Measurements from ENCODE around the gene CDH26.
A peak's percentile ranks its signal among the peaks of the same experiment; 100 is the strongest.

Gene CDH26

GRCh38 chr20:59925899-59926298 is 32.3 kb upstream of the CDH26 start:
- no peak for DNase-seq (ENCODE audit: low read depth in 2 of 2)
- no peak overlapping the region for H3K4me3 ChIP-seq (replicated peaks in 1 of 2; ENCODE audit: low read depth in 2 of 2, low read length in 2 of 2)

GRCh38 chr20:59931511-59932312 is 26.5 kb upstream of the CDH26 start:
- DNase-seq (ENCODE audit: low read depth in 2 of 2) = no peak
- no peak for TF ChIP-seq CTCF (IDR thresholded peaks at IDR 0.05; ENCODE audit: low read depth, low read length)
- no peak overlapping the region for H3K4me3 ChIP-seq (replicated peaks in 1 of 2; ENCODE audit: low read depth in 2 of 2, low read length in 2 of 2)

More at GRCh38 chr20:59925899-59926298, 32.3 kb upstream of the CDH26 start:
- TF ChIP-seq CTCF (IDR thresholded peaks at IDR 0.05; ENCODE audit: low read depth, low read length) = no peak

- no peak for TF ChIP-seq CTCF (IDR thresholded peaks at IDR 0.05; ENCODE audit: low read depth, low read length)
- no peak overlapping the region for H3K4me3 ChIP-seq (replicated peaks in 1 of 2; ENCODE audit: low read depth in 2 of 2, low read length in 2 of 2)
- no peak for DNase-seq (ENCODE audit: low read depth in 2 of 2)
Observed at GRCh38 chr20:59932616-59933295, 25.5 kb upstream of the CDH26 start.

GRCh38 chr20:59933296-59933848 is 24.9 kb upstream of the CDH26 start, which contains the start of gene SYCP2:
Gene SYCP2 (minus strand): TSS chr20:59933637. CDS start chr20:59922413, 11,224 bp downstream.
- DNase-seq (ENCODE audit: low read depth in 2 of 2) = peak; percentile 32 to 44
- H3K4me3 ChIP-seq (replicated peaks in 1 of 2; ENCODE audit: low read depth in 2 of 2, low read length in 2 of 2) = peak within 1 kb of the TSS; percentile 69 to 76
- no peak for TF ChIP-seq CTCF (IDR thresholded peaks at IDR 0.05; ENCODE audit: low read depth, low read length)

GRCh38 chr20:59933849-59934585 is 24.2 kb upstream of the CDH26 start:
- H3K4me3 ChIP-seq (replicated peaks in 1 of 2; ENCODE audit: low read depth in 2 of 2, low read length in 2 of 2) = peak overlapping the region; percentile 69 to 76
- peak; percentile 60 for TF ChIP-seq CTCF (IDR thresholded peaks at IDR 0.05; ENCODE audit: low read depth, low read length)
- DNase-seq (ENCODE audit: low read depth in 2 of 2) = peak; percentile 68 to 70

GRCh38 chr20:59935457-59936185 is 22.6 kb upstream of the CDH26 start:
- H3K4me3 ChIP-seq (replicated peaks in 1 of 2; ENCODE audit: low read depth in 2 of 2, low read length in 2 of 2) = no peak overlapping the region
- DNase-seq (ENCODE audit: low read depth in 2 of 2) = no peak
- no peak for TF ChIP-seq CTCF (IDR thresholded peaks at IDR 0.05; ENCODE audit: low read depth, low read length)
